HG02759 (cell line): ENCODE measurements around the gene TNFSF10.

Experiments used
- ATAC-seq: cut with Tn5 transposase; IDR thresholded peaks from one replicate; pipeline ENCODE4 v1.9.1; 2021; ENCODE audit warnings: mild to moderate bottlenecking, moderate library complexity; ENCODE audit not compliant: unreplicated experiment

The TNFSF10 gene

DNA sequence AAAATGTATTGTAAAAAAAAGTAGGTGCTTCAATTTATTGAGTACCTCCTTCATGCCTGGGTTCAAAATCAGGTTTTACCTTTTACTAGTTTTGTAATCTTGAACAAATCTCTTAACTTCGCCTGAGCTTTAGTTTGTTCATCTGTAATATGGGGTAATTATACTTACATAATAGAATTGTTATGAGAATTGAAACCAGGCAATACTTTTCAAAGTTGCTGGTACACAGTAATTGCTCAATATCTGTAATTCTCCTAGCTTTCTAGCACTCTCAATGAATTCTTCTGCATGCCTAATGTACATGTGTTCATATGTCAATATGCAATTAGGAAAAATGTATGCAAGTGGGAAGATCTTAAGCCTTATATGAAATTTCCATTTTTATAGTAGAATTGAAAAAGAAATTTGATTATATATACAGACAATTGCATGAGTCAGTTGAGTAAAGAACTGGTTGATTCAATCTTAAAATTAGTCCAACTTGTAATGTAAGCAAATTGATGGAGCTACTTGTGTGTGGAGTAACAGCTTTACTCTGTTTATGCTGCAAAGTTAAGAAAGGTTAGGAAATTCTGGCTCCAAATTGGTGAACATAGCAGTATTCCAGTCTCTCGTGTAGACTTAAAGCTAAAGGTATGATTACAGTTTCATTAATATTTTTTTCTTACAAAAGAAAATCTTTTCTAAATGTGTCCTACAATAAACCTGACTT, 4.1 kb downstream of the TNFSF10 start:
- ATAC-seq, result no peak

GRCh38 chr3:172517859-172518466, 5.3 kb downstream of the TNFSF10 start:
- ATAC-seq, result no peak

- ATAC-seq, result no peak
These were observed 6.7 kb downstream of the TNFSF10 start for GRCh38 chr3:172516318-172517214.

GRCh38 chr3:172515130-172515918, 7.9 kb downstream of the TNFSF10 start:
- ATAC-seq, result no peak

DNA sequence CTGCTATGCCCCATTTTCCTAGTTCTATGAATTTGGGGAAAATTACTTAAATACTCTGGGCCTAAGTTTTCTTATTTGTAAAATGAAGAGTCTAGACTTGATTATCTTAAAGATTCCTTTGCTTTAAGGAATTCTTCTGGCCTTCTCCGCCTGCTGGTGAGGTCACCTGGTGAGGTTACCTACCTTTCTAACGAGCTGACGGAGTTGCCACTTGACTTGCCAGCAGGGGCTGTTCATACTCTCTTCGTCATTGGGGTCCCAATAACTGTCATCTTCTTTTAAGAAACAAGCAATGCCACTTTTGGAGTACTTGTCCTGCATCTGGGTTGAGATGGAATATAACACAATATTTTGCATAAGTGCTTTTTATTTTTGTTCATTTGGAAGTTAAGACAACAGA, 8.6 kb downstream of the TNFSF10 start:
- ATAC-seq, result no peak

- peak; percentile 30 for ATAC-seq
These were observed 9.7 kb downstream of the TNFSF10 start for GRCh38 chr3:172513488-172513887.

- peak; percentile 67 for ATAC-seq
These were observed 11.2 kb downstream of the TNFSF10 start for GRCh38 chr3:172511783-172512762.

- no peak for ATAC-seq
These were observed 17.1 kb downstream of the TNFSF10 start for GRCh38 chr3:172506094-172506493.

- ATAC-seq, result no peak
These were observed 21.7 kb downstream of the TNFSF10 start for GRCh38 chr3:172501540-172501939.

DNA sequence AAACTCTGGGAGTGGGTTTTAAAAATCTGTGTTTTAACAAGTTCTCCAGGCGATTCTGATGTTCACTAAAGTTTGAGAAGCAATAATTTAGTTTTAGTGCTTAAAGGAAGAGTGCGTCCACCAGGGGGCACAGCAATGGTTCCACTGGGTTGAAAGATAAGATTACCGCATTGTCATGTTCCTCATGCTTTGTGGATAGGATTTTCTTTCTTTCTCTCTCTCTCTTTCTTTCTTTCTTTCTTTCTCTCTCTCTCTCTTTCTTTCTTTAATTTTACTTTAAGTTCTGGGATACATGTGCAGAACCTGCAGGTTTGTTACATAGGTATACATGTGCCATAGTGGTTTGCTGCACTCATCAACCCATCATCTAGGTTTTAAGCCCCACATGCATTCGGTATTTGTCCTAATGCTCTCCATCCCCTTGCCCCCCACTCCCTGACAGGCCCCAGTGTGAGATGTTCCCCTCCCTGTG, 33.0 kb downstream of the TNFSF10 start:
- peak; percentile 75 for ATAC-seq

DNA sequence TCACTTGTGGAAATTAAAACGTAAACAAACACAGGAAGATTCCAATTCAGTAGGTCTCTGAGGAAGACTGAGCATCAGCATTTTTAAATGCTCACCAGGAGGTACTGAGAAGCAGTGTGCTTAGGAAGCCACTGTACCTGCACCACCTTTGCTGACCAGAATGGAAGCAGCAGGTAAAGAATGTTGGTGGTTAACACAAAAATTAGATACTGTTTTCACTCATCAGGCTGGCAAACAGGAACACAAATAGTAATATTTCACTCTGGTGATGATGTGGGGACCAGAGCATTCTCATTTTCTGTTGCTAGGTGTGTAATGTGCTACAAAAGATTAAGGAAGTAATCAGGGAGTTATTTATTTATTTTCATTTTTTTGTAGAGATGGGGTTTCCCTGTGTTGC, 45.1 kb downstream of the TNFSF10 start:
- ATAC-seq, result no peak

GRCh38 chr3:172476347-172476746, 46.9 kb downstream of the TNFSF10 start:
- no peak for ATAC-seq

GRCh38 chr3:172475703-172476102, 47.5 kb downstream of the TNFSF10 start:
- ATAC-seq, result no peak

DNA sequence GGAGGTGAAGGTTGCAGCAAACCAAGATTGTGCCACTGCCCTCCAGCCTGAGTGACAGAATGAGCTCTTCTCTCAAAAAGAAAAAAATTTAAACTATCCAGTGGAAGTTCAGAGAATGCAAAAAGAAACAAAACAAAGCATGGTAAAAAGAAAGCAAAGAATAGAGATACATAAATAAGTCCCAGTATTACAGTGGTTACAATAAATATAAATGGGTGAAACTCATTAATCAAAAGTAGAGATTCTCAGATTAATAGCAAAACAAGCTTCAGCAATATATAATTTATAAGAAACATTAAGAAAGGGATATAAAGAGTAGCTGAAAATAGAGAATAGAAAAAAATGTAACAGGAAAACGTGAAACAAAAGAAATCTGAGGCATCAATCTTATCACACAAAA, 51.3 kb downstream of the TNFSF10 start:
- ATAC-seq, result no peak

GRCh38 chr3:172470588-172470987, 52.6 kb downstream of the TNFSF10 start:
- no peak for ATAC-seq

DNA sequence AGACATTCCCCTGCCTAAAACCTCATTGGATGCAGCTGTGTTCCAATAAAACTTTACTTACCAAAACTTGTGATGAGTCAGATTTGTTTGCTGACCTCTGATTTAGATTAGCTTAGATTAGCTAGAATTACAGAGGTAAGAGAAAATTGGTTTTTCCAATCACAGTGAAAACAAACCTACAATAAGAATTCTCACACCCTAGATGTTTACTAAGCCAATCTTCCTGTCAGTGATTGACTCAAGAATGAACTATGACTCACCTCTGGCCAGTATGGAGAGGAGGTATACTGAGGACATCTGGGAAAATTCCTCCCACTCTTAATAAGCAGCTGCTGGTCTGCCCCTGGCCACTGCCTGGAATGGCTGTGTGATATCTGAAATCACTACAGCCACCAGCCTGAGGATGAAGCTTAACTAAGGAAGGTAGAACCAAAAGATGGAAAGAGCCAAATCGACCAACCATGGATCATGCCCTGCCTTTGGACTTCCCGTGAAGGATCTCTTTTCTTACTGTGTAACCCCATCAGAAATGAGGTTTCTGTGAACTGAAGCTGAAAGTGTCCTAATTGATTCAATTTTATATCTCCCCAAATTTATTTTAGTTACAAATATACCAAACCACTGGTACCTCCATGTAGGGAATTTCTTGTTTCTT, 55.9 kb downstream of the TNFSF10 start:
- ATAC-seq, result no peak

- ATAC-seq, result no peak
These were observed 56.6 kb downstream of the TNFSF10 start for GRCh38 chr3:172466553-172467130.

- no peak for ATAC-seq
These were observed 57.9 kb downstream of the TNFSF10 start for GRCh38 chr3:172465281-172465680.

GRCh38 chr3:172464306-172464705, 58.9 kb downstream of the TNFSF10 start:
- ATAC-seq, result no peak
